ENCODE results near the gene PCDHGA1. TPM values are rescaled to one million over a fixed set of nuclear protein-coding genes. Genes with fewer than 3 reads are reported as not detected.

Gene PCDHGA1
- polyA plus RNA-seq, 1 experiment: 2.2 TPM

DNA sequence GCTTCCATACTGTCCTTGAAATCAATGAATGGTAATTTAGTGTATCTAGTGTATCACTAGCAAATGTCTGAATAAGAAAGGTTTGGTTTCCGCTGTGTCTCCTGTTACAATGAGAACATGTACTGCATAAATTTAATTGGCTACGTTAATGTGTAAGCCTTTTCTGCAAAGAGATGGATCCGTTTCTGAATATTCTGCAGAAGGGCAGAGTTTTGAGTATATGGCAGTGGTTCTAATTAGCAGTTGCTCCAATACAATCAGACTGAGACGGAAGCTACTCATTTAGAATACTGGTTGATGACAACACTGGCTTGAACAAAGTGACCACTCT, 154.0 kb downstream of the PCDHGA1 start:
- Histone ChIP-seq H3K9me3 (ENCODE audit: control insufficient read depth, insufficient read depth, low read length) (peaks cover 16% of the 10 kb centered on the region), H3K27me3 (ENCODE audit: control insufficient read depth, insufficient read depth, low read length) (no peaks in the 10 kb centered on the region), H3K27ac (ENCODE audit: low read depth, low read length) (no peak overlapping the region), H3K4me3 (ENCODE audit: low read depth, low read length) (no peak overlapping the region)
- TF ChIP-seq, protein P1, sequence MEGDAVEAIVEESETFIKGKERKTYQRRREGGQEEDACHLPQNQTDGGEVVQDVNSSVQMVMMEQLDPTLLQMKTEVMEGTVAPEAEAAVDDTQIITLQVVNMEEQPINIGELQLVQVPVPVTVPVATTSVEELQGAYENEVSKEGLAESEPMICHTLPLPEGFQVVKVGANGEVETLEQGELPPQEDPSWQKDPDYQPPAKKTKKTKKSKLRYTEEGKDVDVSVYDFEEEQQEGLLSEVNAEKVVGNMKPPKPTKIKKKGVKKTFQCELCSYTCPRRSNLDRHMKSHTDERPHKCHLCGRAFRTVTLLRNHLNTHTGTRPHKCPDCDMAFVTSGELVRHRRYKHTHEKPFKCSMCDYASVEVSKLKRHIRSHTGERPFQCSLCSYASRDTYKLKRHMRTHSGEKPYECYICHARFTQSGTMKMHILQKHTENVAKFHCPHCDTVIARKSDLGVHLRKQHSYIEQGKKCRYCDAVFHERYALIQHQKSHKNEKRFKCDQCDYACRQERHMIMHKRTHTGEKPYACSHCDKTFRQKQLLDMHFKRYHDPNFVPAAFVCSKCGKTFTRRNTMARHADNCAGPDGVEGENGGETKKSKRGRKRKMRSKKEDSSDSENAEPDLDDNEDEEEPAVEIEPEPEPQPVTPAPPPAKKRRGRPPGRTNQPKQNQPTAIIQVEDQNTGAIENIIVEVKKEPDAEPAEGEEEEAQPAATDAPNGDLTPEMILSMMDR (IDR thresholded peaks at IDR 0.05; ENCODE audit: low read depth, low read length): no peak
- ChIA-PET POLR2A (interaction anchor here (0.8 kb wide), 1 partner anchor 9 kb away, joined by 3 read pairs; the partner anchor contains the start of gene PCDHGC3), CTCF (interaction anchor here (1.0 to 1.4 kb wide), 5 partner anchors 28 to 83 kb away, joined by 3 to 7 read pairs (median 6); no protein-coding TSS in a partner anchor)
- no peak for DNase-seq (ENCODE audit: low read depth, low spot score)

DNA sequence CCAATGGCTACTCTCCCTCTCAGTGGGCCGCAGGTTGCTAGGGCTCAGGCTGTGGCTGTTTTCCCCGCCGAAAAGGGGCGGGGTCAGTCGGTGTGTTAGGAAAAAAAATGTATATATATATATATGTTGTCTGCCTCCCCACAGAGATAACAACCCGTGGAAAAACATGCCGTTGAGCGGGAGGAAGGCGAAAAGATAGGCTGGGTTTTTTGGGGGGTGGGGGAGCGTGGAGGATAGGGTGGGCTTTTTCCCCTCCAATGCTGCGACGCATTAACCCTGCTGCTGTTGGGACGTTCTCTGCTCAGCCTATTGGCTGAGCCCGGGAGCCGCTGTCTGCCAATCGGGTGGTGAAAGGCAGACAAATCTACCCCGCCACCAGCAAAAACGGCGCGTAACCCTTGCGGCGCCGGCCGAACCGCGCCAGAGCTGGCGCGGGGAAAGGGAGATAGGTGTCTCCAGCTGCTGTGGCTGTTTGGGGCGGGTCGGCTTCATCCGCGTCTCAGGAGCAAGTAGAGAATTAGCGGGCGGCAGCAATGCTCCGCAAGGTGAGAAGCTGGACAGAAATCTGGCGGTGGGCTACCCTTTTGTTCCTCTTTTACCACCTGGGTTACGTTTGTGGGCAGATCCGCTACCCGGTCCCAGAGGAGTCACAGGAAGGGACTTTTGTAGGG, 154.5 kb downstream of the PCDHGA1 start, which contains the start of gene PCDHGC4:
Gene PCDHGC4 (plus strand): TSS at position 390 of the 671 bp plus-strand sequence. CDS start 144 bp downstream, at position 534.
- Histone ChIP-seq H3K9me3 (ENCODE audit: control insufficient read depth, insufficient read depth, low read length) (peaks cover 16% of the 10 kb centered on the region), H3K4me3 (ENCODE audit: low read depth, low read length) (0 out of 2 replicates have a peak within 1 kb of the TSS, but pooled peaks have one; percentile 4), H3K27me3 (ENCODE audit: control insufficient read depth, insufficient read depth, low read length) (no peaks in the 10 kb centered on the region), H3K27ac (ENCODE audit: low read depth, low read length) (no peak within 1 kb of the TSS)
- ChIA-PET POLR2A (no interaction called here), CTCF (interaction anchor here (1.0 to 1.4 kb wide), 5 partner anchors 39 to 82 kb away, joined by 3 to 7 read pairs (median 6); no protein-coding TSS in a partner anchor)
- DNase-seq (ENCODE audit: low read depth, low spot score): no peak
- TF ChIP-seq, protein P1 (IDR thresholded peaks at IDR 0.05; ENCODE audit: low read depth, low read length): no peak

DNA sequence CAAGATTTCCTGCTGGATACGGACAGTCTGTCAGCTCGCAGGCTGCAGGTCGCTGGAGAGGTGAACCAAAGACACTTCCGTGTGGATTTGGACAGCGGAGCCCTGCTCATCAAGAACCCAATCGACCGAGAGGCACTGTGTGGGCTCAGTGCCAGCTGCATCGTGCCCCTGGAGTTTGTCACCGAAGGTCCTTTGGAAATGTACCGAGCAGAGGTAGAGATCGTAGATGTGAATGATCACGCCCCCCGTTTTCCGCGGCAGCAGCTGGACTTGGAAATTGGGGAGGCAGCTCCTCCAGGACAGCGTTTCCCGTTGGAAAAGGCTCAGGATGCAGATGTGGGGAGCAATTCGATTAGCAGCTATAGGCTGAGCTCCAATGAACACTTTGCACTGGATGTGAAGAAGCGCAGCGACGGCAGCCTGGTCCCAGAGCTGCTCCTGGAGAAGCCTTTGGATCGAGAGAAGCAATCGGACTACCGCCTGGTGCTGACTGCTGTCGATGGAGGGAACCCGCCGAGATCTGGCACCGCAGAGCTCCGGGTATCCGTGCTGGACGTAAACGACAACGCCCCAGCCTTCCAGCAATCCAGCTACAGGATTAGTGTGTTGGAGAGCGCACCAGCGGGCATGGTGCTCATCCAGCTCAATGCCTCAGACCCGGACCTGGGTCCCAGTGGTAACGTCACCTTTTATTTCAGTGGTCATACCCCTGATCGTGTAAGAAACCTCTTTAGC, 155.2 kb downstream of the PCDHGA1 start:
- TF ChIP-seq, protein P1 (IDR thresholded peaks at IDR 0.05; ENCODE audit: low read depth, low read length): no peak
- ChIA-PET CTCF (interaction anchor here (0.8 to 2.0 kb wide), 3 partner anchors 27 to 72 kb away, joined by 4 to 7 read pairs (median 4); no protein-coding TSS in a partner anchor), POLR2A (interaction anchor here (1.0 kb wide), 1 partner anchor 9 kb away, joined by 3 read pairs; no protein-coding TSS in a partner anchor)
- no peaks in the 10 kb centered on the region for H3K27me3 ChIP-seq (ENCODE audit: control insufficient read depth, insufficient read depth, low read length)
- H3K27ac ChIP-seq (ENCODE audit: low read depth, low read length): no peak overlapping the region
- peaks cover 16% of the 10 kb centered on the region for H3K9me3 ChIP-seq (ENCODE audit: control insufficient read depth, insufficient read depth, low read length)
- H3K4me3 ChIP-seq (ENCODE audit: low read depth, low read length): no peak overlapping the region
- no peak for DNase-seq (ENCODE audit: low read depth, low spot score)

DNA sequence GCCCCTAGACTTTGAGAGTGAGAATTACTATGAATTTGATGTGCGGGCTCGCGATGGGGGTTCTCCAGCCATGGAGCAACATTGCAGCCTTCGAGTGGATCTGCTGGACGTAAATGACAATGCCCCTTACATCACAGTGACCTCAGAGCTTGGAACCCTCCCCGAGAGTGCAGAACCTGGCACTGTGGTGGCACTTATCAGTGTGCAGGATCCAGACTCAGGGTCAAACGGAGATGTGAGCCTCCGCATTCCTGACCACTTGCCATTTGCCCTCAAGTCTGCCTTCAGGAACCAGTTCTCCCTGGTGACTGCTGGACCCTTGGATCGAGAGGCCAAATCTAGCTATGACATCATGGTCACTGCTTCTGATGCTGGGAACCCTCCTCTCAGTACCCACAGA, 155.8 kb downstream of the PCDHGA1 start:
- Histone ChIP-seq H3K9me3 (ENCODE audit: control insufficient read depth, insufficient read depth, low read length) (peaks cover 16% of the 10 kb centered on the region), H3K27me3 (ENCODE audit: control insufficient read depth, insufficient read depth, low read length) (no peaks in the 10 kb centered on the region), H3K27ac (ENCODE audit: low read depth, low read length) (no peak overlapping the region), H3K4me3 (ENCODE audit: low read depth, low read length) (no peak overlapping the region)
- ChIA-PET CTCF (interaction anchor here (0.8 to 2.0 kb wide), 4 partner anchors 26 to 72 kb away, joined by 3 to 7 read pairs (median 4); partner anchors contain the start of gene PCDHGB7), POLR2A (interaction anchor here (1.0 kb wide), 1 partner anchor 10 kb away, joined by 3 read pairs; no protein-coding TSS in a partner anchor)
- no peak for DNase-seq (ENCODE audit: low read depth, low spot score)
- TF ChIP-seq, protein P1 (IDR thresholded peaks at IDR 0.05; ENCODE audit: low read depth, low read length): no peak

Data from AG04450 (cell line).